WI38 (cell line): Measurements from ENCODE around the gene SCO2.

ENCODE experiments used
- H3K4me3 ChIP-seq: 2 replicates; pipeline ENCODE4 v1.5.1; 2011; ENCODE audit warnings: low read depth, mild to moderate bottlenecking, control low read depth, low read length
- CTCF ChIP-seq: IDR thresholded peaks from 2 replicates; pipeline ENCODE4 v1.5.1; 2012; ENCODE audit warnings: low read depth, mild to moderate bottlenecking, control low read depth, low read length

The SCO2 gene

GRCh38 chr22:50483556-50483955, 41.8 kb downstream of the SCO2 start:
- no peak overlapping the region for H3K4me3 ChIP-seq
- TF ChIP-seq CTCF: no peak

GRCh38 chr22:50483106-50483505, 42.3 kb downstream of the SCO2 start:
- TF ChIP-seq CTCF: no peak
- H3K4me3 ChIP-seq: no peak overlapping the region

- TF ChIP-seq CTCF: no peak
- H3K4me3 ChIP-seq: peak overlapping the region; percentile 64
Measured at GRCh38 chr22:50482107-50483074, 43.0 kb downstream of the SCO2 start.

- TF ChIP-seq CTCF: no peak
- H3K4me3 ChIP-seq: peak within 1 kb of the TSS; percentile 64
Measured at GRCh38 chr22:50481440-50482106, 43.8 kb downstream of the SCO2 start, which contains the start of gene ADM2. ADM2 (plus strand) TSS chr22:50481543; CDS start chr22:50481848, 305 bp downstream.

- TF ChIP-seq CTCF: no peak
- H3K4me3 ChIP-seq: peak overlapping the region; percentile 64
Measured at GRCh38 chr22:50481045-50481439, 44.4 kb downstream of the SCO2 start.

GRCh38 chr22:50479721-50480120, 45.7 kb downstream of the SCO2 start:
- TF ChIP-seq CTCF: no peak
- no peak overlapping the region for H3K4me3 ChIP-seq

GRCh38 chr22:50477923-50478322, 47.5 kb downstream of the SCO2 start:
- no peak overlapping the region for H3K4me3 ChIP-seq
- TF ChIP-seq CTCF: no peak
